ENCODE data around the gene MYO3A.

DNA sequence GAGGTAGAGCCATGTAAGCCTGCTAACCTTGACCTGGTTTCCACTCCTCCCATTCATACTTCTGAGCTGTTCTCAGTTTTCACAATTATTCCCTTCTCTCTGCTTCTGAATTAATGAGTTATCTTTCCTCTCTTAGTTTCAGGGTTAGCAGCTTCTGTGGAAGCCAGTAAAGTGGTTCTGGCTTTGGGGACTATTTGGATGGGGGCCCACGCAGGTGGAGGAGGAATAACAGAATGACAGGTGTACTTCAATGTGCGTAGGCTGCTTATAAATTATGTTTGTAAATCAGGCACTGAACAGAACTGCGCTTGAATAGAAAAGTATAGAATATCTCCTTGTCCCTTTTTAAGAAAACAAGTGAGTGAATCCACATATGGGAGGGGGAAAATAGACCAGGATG, 153.6 kb downstream of the MYO3A start:
- TF ChIP-seq, protein P1, sequence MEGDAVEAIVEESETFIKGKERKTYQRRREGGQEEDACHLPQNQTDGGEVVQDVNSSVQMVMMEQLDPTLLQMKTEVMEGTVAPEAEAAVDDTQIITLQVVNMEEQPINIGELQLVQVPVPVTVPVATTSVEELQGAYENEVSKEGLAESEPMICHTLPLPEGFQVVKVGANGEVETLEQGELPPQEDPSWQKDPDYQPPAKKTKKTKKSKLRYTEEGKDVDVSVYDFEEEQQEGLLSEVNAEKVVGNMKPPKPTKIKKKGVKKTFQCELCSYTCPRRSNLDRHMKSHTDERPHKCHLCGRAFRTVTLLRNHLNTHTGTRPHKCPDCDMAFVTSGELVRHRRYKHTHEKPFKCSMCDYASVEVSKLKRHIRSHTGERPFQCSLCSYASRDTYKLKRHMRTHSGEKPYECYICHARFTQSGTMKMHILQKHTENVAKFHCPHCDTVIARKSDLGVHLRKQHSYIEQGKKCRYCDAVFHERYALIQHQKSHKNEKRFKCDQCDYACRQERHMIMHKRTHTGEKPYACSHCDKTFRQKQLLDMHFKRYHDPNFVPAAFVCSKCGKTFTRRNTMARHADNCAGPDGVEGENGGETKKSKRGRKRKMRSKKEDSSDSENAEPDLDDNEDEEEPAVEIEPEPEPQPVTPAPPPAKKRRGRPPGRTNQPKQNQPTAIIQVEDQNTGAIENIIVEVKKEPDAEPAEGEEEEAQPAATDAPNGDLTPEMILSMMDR (IDR thresholded peaks at IDR 0.05): no peak
- TF ChIP-seq EP300 (IDR thresholded peaks at IDR 0.05) (no peak), POLR2AphosphoS5 (IDR thresholded peaks at IDR 0.05) (no peak), POLR2A (IDR thresholded peaks at IDR 0.05) (no peak)

Measured in gastroesophageal sphincter (tissue), 3 donors.